Measurements from ENCODE around the gene SUN1.
"Not testable (repeated sequence)": the region's sequence is repeated elsewhere in the genome, so short reads cannot be mapped to it uniquely, and the experiment has no call there.

The SUN1 gene

DNA sequence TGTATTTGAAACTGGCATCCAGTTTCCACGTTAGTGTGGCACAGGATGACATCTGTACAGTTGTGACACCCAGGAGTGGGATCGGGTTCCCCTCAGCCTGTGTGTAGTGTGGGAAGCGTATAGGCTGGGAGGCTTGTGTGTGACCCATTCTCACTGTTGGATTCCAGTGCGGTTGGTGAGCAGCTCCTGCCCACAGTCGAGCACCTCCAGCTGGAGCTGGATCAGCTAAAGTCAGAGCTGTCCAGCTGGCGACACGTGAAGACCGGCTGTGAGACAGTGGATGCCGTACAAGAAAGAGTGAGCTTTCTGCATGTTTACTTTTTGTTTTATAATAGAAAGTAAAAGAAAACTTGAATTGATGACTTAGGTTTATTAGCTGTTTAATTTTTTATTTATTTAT, 25.4 kb downstream of the SUN1 start:
- no peak for DNase-seq

DNA sequence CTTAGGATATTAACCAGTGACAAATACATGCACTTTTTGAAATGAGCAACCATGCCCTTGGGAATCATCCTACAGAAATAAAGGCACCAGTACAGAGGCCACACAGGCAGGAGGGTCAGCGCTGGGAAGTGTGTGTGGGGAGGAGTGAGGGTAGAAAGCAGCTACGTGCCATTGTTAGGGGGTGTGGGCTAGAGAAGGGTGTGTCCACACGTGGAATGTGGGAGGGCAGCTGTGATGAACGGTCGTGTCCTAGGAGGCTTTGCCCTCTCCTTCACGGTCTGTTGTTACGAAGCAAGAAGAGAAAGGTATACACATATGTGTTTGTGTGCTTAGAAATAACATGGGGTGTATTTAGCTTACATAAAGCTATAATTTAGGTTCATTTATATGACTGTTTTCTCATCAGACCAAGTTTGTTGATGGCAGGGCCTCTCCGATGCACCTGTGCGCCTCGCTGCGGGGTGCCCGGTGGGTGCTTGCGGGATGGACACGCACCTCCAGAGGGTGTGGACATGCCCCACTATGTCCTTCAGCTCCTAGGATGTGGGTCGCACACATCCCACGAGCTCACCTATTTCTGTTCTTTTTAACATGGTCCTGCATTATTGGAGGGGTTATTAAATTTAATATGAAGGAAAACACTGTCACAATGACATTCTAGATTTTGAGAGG, 27.2 kb downstream of the SUN1 start:
- no peak for DNase-seq

DNA sequence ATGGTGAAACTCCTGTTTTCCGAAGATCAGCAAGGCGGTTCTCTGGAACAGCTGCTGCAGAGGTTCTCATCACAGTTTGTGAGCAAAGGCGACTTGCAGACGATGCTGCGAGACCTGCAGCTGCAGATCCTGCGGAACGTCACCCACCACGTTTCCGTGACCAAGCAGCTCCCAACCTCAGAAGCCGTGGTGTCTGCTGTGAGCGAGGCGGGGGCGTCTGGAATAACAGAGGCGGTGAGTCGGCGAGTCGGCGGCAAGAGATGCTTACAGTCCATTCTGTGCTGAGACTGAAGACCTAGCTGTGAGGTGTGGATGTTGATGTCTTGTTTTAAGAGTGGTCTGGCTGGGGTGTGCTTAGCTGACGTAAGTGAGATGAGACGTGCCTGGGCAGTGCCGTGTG, 27.9 kb downstream of the SUN1 start:
- DNase-seq, result no peak

DNA sequence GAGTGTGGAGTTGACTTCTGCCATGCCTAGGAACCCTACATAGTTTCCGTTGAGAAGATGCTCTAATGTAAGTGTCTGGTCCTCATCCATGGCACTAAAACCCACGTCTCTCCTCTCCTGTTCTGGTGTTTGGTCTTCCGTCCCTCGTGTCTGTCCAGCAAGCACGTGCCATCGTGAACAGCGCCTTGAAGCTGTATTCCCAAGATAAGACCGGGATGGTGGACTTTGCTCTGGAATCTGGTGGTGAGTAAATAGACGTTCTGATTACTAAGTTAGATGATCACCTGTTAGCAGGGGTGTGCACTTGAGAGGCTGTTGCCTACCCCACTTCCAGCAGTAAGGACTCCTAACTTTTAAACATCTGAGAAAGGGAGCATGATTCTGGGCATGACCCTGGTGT, 28.9 kb downstream of the SUN1 start:
- DNase-seq, result no peak

DNA sequence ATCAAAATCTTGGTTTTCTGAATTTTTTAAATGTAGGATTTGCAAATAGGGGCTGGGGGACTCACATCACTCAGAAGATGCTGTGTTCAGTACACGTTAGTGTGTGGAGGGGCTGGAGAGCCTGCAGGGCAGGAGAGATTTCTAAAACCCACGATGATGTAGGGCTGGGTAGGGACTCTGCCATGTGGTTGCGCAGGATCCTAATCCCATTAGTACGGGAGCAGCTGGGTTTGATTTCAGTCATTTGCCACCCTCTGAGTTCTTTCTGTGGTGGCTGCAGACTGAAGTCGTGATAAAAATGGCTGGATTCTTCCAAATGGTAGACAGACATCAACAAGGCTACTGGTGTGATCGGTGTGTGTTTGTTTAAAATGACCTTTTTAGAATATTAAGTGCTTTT, 29.9 kb downstream of the SUN1 start:
- DNase-seq, result no peak

DNA sequence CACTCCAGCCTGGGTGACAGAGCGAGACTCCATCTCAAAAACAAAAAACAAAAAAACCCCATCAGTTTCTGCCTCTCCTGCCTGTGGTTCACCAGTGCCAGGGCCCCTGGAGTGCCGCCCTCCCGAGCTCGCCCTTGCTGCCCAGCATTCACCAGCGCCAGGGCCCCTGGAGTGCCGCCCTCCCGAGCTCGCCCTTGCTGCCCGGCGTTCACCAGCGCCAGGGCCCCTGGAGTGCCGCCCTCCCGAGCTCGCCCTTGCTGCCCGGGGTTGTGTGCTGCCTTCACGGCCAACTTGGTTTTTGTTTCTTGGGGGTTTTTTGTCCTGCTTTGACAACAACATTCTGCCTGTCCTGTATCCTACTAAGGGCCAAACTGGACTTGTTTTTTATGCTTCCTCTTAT, 30.8 kb downstream of the SUN1 start:
- no peak for DNase-seq

DNA sequence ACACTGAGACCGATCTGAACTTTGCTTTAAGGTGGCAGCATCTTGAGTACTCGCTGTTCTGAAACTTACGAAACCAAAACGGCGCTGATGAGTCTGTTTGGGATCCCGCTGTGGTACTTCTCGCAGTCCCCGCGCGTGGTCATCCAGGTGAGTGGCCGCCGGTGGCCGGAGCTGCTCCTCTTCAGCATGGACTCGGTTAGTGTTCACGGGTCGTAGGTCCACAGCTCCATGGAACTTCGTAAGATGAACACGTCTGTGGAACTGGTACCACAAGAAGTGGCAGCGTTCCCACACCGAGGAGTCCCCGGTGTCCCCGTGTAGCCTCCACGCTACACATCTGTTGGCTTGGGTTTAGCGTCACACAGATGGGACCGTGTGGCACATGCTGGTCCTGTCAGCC, 33.6 kb downstream of the SUN1 start:
- no peak for DNase-seq

DNA sequence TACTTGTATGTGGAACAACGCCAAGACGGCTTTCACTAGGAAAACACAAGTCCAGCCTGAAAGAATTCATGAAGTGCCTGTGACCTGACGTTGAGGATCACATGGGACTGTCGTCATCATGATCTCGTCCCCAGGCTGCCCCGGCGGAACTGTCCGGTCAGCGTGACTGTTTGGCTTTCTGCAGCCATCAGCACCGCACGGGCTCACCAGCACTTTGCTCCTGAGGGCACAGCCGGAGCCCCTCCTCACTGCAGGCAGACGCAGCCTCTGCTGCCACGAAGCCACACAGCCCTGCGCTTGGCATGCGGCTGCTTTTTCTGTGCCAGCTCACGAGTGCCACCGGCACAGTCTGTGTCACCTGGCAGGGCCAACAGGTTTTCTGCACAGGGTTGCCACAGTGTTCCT, 34.7 kb downstream of the SUN1 start:
- no peak for DNase-seq

DNA sequence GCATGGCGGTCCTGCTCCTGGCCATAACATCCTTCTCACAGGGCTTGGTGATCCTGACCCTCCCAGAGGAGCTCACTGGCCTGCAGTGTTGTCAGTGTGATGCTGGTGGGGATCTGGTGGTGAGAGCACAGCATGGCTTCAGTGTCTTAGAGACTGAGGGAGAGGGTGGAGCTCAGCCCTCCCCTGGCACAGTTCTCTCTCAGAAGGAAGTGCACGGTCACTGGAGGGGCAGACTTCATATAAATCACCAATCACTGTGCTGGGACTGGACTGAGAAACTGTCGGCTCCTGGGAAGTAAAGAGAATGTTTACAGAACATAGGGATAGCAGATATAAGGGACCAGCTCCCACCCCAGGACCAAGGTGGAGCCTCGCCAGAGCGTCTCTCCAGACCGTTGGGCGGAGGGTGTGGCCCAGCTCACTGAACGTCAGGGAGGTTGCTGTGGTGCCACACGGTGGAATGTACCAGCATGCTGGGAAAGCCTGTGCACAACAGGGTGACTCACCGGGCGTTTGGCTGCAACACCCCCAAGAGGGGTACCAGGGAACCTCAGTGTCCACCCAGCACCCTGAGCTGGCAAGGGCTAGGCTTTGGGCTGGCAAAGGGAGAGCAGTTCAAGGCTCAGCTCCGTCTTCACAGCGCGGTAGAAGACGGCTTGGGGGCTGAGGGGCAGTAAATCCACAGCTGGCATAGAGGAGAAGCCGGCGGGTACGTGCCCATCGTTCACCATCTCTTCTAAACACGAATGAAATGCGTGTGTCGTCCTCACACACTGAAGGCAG, 35.3 kb downstream of the SUN1 start:
- no peak for DNase-seq

DNA sequence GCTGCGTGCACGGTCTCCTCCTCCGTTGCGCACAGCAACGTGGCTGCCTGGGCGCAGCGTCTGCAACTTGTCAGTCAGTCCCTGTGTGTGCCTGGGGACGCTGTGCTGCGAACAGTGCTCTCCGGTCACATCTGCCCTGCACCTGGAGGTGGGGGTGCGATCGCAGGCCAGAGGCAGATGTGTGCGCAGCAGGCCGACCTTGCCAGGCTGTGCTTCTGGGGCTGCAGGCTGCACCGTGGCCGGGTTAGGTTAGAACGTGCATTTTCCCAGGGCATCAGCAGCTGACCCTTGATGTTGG, 35.9 kb downstream of the SUN1 start:
- DNase-seq, result no peak

DNA sequence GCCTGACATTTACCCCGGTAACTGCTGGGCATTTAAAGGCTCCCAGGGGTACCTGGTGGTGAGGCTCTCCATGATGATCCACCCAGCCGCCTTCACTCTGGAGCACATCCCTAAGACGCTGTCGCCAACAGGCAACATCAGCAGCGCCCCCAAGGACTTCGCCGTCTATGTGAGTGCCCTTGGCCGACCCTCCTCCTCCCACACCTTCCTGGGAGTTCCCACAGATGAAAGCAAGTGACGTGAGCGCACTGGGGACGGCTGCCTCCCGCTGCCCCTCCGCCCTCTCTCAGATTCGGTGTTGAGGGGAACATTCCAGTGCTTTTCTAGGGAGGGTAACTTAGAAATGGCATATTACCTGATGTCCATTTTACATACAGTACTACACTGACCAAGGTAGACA, 37.1 kb downstream of the SUN1 start:
- DNase-seq, result no peak

DNA sequence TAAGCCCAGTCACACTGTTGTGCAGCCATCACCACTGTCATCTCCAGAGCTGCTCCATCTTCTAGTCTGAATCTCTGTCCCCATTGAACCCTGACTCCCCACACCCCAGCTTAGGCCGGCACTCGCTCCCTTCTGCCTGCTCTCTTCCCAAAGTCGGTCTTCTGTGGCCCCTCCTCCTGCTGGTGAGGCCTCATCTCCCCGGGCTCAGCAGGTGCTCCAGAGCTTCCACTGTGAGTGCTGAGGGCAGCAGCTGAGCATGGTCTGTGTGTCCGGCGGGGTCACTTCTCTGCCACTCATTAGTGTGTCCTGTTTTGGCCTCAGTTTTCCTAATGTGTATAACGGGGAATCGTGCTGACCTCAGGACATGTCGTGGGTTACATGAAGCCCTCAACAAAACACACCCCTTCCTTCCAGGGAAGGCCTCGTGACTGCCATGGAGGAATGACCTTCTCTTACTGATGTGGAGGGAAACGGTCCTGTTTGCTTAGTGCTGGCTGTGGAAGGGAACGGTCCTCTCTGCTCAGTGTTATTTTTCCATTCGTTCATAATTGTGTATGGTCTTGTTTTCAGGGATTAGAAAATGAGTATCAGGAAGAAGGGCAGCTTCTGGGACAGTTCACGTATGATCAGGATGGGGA, 39.7 kb downstream of the SUN1 start:
- DNase-seq, result no peak

DNA sequence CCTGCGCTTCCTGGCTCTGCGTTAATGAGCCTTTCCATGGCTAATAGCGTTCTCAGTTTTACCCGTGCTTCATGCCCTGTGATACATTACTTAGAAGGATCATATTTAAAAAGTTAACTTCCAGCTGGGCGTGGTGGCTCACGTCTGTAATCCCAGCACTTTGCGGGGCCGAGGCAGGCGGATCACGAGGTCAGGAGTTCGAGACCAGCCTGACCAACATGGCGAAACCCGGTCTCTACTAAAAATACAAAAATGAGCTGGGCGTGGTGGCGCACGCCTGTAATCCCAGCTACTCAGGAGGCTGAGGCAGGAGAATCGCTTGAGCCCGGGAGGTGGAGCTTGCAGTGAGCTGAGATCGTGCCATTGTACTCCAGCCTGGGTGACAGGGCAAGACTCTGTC, 40.4 kb downstream of the SUN1 start:
- DNase-seq, result not testable (repeated sequence)

DNA sequence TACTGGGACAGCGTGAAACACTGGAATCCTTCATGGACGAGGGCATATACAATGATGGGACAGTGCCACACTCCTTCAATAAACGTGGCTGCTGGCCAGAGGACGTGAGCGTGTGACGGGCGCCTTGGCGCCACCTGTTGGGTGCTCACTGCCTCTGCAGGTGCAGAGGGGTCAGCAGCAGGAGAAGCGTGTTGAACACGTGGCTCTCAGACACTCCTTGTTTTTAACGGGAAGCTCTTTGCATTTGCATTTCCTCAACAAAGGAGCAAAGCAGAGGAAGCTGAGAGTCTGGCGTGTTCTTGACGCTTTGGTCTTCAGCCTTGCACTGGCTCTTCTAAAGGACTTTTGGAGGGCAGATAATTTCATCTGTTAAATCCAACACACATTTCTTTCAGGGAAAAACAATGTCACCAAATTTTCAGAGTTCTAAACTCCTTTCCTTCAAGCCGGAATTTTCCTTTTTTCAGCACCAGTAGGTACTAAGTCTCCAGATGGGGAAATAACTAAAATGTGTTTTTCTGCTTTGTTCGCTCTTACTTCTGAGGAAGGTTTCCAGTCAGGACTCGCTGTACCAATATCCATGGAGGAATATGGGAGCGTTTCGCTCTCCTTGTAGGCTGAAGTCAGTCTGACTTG, 41.2 kb downstream of the SUN1 start:
- peak; percentile 76 to 81 for DNase-seq

DNA sequence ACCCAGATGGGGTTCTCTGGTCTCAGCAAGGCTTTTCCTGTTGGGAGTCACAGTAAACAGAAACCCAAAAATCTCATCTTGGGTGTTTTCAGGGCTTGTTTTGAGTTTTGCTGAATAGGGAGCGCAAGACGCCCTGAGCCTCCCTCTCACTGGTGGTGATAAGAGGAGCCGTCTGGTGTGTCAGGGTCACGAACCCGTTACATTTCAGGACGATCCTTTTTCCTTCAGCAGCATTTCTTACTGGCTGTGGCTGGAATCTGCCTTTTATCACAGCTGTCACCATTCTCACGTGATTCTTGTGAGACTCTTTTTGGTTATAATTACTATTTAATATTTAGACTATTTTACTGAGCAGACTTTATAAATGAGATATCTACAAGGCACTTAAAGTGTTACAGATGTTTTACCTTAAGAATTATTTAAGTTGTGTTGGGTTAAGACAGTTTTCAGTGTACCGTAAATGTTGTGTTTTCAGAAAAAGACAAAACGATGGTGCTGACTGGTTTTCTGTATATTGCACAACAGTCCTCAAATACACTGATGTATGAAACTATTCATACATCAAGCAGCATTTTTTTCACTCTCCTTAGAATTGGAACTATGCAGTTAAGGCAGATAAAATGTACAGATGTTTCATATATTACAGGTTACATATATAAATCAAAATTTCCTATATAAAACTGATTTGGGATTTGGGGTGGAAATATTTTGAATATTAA, 41.9 kb downstream of the SUN1 start:
- no peak for DNase-seq

DNA sequence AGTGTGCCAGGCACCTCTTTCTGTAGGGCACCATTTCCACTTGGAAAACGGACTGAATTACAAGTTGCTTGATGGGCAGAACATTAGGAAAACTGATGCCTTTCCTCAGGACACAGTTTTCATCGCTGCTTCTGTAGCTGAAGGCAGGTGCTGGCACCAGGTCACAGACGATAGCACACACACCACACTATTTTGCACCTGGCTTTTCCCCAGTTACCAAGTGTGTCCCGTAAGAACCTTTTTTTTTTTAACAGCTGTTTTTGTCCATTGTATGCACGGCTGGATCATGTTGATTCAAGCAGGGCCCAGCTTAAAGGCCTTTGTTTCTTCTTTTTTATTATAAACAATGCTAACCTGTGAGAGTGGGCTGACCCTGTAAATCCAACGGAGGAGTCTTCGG, 42.8 kb downstream of the SUN1 start:
- DNase-seq, result no peak

DNA sequence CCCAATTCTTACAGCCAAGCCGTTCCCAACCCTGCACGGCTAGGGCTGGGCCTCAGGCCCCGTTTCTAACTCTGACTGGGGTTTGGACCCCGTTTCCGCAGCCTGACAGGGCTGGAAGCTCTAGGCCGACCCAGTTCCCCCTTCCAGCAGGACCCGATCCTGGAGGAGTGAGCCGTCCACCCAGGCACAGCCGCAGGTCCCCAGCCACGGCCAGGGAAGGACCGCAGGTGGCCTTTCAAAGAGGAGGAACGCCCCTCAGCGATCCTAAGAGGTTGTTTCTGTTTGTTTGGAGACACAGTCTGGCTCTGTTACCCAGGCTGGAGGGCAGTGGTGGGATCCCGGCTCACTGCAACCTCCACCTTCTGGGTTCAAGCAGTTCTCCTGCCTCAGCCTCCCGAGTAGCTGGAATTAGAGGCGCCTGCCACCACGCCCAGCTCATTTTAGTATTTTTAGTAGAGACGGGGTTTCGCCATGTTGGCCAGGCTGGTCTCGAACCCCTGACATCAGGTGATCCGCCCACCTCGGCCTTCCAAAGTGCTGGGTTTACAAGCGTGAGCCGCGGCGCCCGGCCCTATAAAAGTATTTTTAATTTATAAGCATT, 43.3 kb downstream of the SUN1 start:
- no peak for DNase-seq

DNA sequence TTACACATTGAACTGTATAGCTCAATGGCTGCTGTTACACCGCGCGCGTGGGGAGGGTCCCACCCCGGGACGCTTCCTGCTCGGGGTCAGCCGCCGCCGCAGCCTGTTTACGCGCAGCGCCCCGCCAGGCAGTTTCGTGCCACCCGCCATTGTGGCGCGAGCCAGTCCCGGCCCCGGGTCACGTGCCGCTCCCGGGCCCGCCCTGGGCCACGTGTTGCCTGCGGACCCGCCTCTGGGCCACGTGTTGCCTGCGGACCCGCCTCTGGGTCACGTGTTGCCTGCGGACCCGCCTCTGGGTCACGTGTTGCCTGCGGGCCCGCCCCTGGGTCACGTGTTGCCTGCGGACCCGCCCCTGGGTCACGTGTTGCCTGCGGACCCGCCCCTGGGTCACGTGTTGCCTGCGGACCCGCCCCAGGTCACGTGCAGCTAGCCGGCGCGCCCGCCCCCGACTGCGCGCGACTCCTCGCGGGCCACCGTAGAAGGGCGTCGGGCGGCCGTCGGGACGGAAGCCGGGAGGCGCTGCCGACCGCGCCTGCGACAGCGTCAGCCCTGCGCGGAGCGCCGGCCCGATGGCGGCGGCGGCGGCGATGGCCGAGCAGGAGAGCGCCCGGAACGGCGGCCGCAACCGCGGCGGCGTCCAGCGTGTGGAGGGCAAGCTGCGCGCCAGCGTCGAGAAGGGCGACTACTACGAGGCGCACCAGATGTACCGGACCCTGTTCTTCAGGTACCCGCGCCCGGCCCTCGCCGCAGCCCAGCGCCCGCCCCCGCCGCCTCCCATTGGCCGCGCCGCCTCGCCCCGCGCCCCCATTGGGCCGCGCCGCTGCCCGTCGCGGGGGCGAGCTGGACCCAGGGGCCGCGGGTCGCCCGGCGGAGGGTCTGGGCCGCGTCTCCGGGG, 44.0 kb downstream of the SUN1 start, which contains the start of gene GET4:
TSS of gene GET4 (plus strand) at position 478 of the 895 bp plus-strand sequence. CDS start at position 570, 92 bp downstream.
- peak; percentile 95 to 97 for DNase-seq

DNA sequence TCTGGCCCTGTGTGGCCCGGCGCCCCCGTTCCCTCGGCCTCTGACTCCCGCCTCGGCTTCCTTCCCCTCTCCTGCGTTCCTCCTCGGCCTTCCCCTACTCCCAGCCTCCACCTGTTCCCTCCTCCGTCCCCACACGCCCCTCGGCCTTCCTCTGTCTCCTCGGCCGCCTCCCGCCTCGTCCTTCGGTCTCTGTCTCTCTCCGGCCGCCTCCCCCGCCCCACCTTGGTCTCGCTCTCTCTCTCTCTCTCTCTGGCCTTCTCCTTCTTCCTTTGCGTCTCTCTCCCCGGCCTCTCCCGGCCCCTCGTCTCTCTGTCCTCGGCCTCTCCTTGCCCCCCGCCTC, 44.7 kb downstream of the SUN1 start:
- no peak for DNase-seq

DNA sequence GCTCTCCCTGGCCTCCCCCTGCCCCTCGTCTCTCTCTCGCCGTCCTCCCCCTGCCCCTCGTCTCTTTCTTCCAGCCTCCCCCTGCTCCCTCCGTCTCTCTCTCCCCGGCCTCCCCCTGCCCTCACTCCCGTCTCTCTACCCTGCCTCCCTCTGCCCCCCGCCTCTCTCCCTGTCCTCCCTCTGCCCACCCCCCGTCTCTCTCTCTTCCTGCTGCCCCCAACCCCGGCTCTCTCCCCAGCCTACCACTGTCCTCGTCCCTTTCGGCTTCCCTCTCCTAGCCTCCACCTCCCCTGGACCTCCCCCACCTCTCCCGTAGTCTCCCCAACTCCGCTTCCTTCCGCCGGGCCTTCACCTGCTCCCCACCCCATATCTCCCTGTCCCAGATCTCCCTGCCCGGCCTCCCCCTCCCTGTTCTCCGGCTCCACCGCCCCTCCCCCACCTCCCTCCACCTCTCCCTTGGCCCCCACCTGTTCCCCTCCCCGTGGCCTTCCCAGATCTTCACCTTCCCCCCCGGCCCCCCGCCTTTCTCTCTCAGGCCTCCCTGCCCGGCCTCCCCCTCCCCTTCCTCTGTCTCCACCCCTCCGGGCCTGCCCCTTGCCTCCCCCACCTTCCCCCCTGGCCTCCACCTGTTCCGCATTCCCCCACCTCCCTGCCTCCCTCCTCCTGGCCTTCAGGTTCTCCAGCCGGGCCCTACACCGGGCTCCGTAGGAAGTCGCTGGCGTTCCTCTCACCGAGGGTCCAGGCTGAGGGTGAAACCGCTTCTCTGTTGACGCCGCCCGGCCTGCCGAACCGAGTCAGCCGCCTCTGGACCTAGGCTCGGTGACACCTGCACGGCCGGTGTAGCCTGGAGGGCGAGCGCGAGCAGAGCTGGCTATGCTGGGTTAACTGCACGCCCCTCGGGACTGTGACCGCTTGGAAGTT, 45.3 kb downstream of the SUN1 start:
- no peak for DNase-seq

DNA sequence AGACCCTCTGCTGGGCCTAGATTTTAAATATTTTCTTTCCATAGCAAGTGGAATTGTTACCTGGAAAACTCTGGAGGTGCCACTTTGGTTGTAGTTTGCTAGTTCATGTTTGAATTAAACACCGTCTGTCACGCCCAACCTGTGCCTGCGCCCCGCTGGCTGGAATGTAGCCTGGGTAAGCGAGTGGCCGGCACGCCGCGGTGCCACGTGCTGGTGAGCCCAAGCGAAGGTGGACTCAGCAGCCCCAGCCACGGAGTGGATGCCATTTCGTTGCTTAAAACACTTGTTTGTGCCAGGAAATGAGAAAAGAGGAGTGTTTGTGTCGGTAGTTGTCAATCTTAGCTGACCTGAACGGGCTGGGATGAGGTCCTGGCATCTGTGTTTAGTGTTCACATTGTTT, 46.8 kb downstream of the SUN1 start:
- no peak for DNase-seq

Measured in activated T-cell treated with anti-CD3 and anti-CD28 coated beads, Interleukin-2, amount 50 U/mL, for 48 hours (primary cell).